GM12878 (cell line): Measurements from ENCODE around the gene FGFRL1. TPM values are rescaled to one million over a fixed set of nuclear protein-coding genes. Genes with fewer than 3 reads are reported as not detected.

ENCODE experiments used
- ATAC-seq: fragments of 200-7000 bp; cut with Tn5 transposase; 3 replicates; pipeline ENCODE4 v1.9.1; 2020; ENCODE audit warnings: mild to moderate bottlenecking, moderate library complexity
- BruUV-seq: library from RNA; stranded (reverse); fragments of 400-500 nt; replicated peaks from 2 replicates; lab custom pipeline; 2021; lab: Mats Ljungman, UMichigan
- CTCF ChIA-PET: fragments of 300-600 bp; sonication (Branson Sonifier 250); formaldehyde crosslinking; extraction: SDS; loops from one replicate; lab custom pipeline; 2021; ENCODE audit warnings: inconsistent platforms; lab: Yijun Ruan, JAX
- POLR2A ChIA-PET: fragments of 350-600 bp; formaldehyde crosslinking; extraction: SDS; loops from one replicate; lab custom pipeline; 2021; ENCODE audit warnings: inconsistent platforms; lab: Charles Lee
- RAD21 ChIA-PET: fragments of 300-600 bp; sonication (Branson Sonifier 250); formaldehyde crosslinking; loops from one replicate; lab custom pipeline; 2023; ENCODE audit warnings: antibody characterized with exemption; ENCODE audit not compliant: unreplicated experiment; lab: Charles Lee
- SMC1A ChIA-PET: fragments of 300-600 bp; sonication (Branson Sonifier 250); formaldehyde crosslinking; loops from one replicate; lab custom pipeline; 2023; ENCODE audit not compliant: unreplicated experiment, uncharacterized antibody; lab: Charles Lee
- DNase-seq: peaks from one replicate; pipeline ENCODE4 v3.0.0-alpha.2; 2011; ENCODE audit warnings: low read depth, low spot score
- FAIRE-seq: peaks from 3 replicates; lab custom pipeline; 2011; peaks lifted over from hg19 to GRCh38; lab: Jason Lieb, UNC
- H2AFZ ChIP-seq: 2 replicates; pipeline ENCODE4 v1.6.0; 2011; ENCODE audit warnings: low read depth, low read length, control low read depth; ENCODE audit not compliant: control insufficient read depth
- H3K27ac ChIP-seq: 2 replicates; pipeline ENCODE4 v1.5.1; 2011; ENCODE audit warnings: control low read depth; ENCODE audit not compliant: control insufficient read depth, insufficient read depth
- H3K27me3 ChIP-seq, 2 experiments: replicated peaks in 1 of 2; 2 replicates each; pipeline versions ENCODE4 v1.6.0 to v1.6.1; 2011; ENCODE audit warnings: low read length in 1 of 2; ENCODE audit not compliant: control insufficient read depth in 2 of 2, insufficient read depth in 2 of 2
- H3K36me3 ChIP-seq, 2 experiments: 2 replicates each; pipeline ENCODE4 v1.5.1; 2011; ENCODE audit warnings: low read length in 1 of 2; ENCODE audit not compliant: control insufficient read depth in 2 of 2, insufficient read depth in 2 of 2
- H3K4me1 ChIP-seq: 2 replicates; pipeline ENCODE4 v1.6.1; 2011; ENCODE audit warnings: mild to moderate bottlenecking, low read length, moderate library complexity, mixed read lengths; ENCODE audit not compliant: control insufficient read depth, insufficient read depth
- H3K4me2 ChIP-seq: 2 replicates; pipeline ENCODE4 v1.6.0; 2011; ENCODE audit warnings: control low read depth; ENCODE audit not compliant: control insufficient read depth, insufficient read depth
- H3K4me3 ChIP-seq: fragments of 200-600 bp; sonication (generic); 2 replicates; pipeline ENCODE4 v1.5.1; 2016
- H3K79me2 ChIP-seq: 2 replicates; pipeline ENCODE4 v1.6.0; 2011; ENCODE audit warnings: low read length; ENCODE audit not compliant: control insufficient read depth, insufficient read depth
- H3K9ac ChIP-seq: 2 replicates; pipeline ENCODE4 v1.8.0; 2011; ENCODE audit warnings: low read length, control low read depth, mixed read lengths; ENCODE audit not compliant: control insufficient read depth, insufficient read depth
- H3K9me3 ChIP-seq: replicated peaks from 3 replicates; pipeline ENCODE4 v1.5.1; 2011; ENCODE audit warnings: mild to moderate bottlenecking, low read length; ENCODE audit not compliant: control insufficient read depth, insufficient read depth
- H4K20me1 ChIP-seq: 2 replicates; pipeline ENCODE4 v1.6.0; 2011; ENCODE audit not compliant: control insufficient read depth, insufficient read depth
- ESRRA ChIP-seq: IDR thresholded peaks from 2 replicates; pipeline ENCODE4 v1.6.1; 2012; ENCODE audit warnings: mild to moderate bottlenecking, low read length, improper control_type of control experiment
- KAT2A ChIP-seq: conservative IDR thresholded peaks from 2 replicates; pipeline ENCODE4 v1.6.1; 2011; ENCODE audit warnings: low read depth, low read length; ENCODE audit not compliant: control insufficient read depth
- MEF2A ChIP-seq: IDR thresholded peaks from 2 replicates; pipeline ENCODE4 v1.6.1; 2011; ENCODE audit warnings: low read depth, mild to moderate bottlenecking, low read length, moderate library complexity; ENCODE audit not compliant: insufficient read depth
- MEF2B ChIP-seq: fragments of 450-650 bp; IDR thresholded peaks from 2 replicates; pipeline ENCODE4 v1.6.1; 2018; ENCODE audit warnings: mild to moderate bottlenecking, moderate library complexity; ENCODE audit not compliant: partially characterized antibody, poor library complexity, severe bottlenecking
- NRF1 ChIP-seq: conservative IDR thresholded peaks from 2 replicates; pipeline ENCODE4 v1.6.1; 2011; ENCODE audit warnings: mild to moderate bottlenecking, low read depth, low read length, improper control_type of control experiment
- RAD21 ChIP-seq: IDR thresholded peaks from 2 replicates; pipeline ENCODE4 v1.6.1; 2011; ENCODE audit warnings: mild to moderate bottlenecking, low read depth, low read length, moderate library complexity; ENCODE audit not compliant: insufficient read depth
- RB1 ChIP-seq: fragments of 450-650 bp; formaldehyde crosslinking; IDR thresholded peaks from 2 replicates; pipeline ENCODE4 v1.6.1; 2017; ENCODE audit warnings: mild to moderate bottlenecking, borderline replicate concordance
- SRF ChIP-seq, 2 experiments: IDR thresholded peaks; 2 replicates each; pipeline ENCODE4 v1.6.1; 2011; ENCODE audit warnings: low read depth in 2 of 2, low read length in 2 of 2, mild to moderate bottlenecking in 1 of 2, moderate library complexity in 1 of 2
- ZBED1 ChIP-seq: IDR thresholded peaks from 2 replicates; pipeline ENCODE4 v1.6.1; 2016; ENCODE audit warnings: borderline replicate concordance
- ZNF622 ChIP-seq: fragments of 450-650 bp; IDR thresholded peaks from 2 replicates; pipeline ENCODE4 v1.6.1; 2017; ENCODE audit warnings: mild to moderate bottlenecking, inconsistent platforms
- WGBS: methylation state at CpG from one replicate; pipeline ENCODE4 v1.1.6; 2016; ENCODE audit warnings: low lambda C conversion rate; ENCODE audit not compliant: insufficient replicate concordance, insufficient coverage; ENCODE audit errors: missing lambda C conversion rate; 5-methylcytosine and 5-hydroxymethylcytosine counted together
- in situ Hi-C: fragments of 300-500 bp; cut with MboI; formaldehyde crosslinking; loops from 9 replicates; pipeline ENCODE4 v1.14.3; 2018; ENCODE audit warnings: mixed read lengths
- intact Hi-C: fragments of 100-400 bp; cut with micrococcal nuclease; formaldehyde crosslinking; loops from one replicate; pipeline ENCODE4 v1.14.2; 2022; ENCODE audit not compliant: unreplicated experiment
- polyA plus RNA-seq, 11 experiments: library from polyadenylated mRNA; depleted of rRNA in 4 of 11; unstranded in 6 of 11; stranded (reverse) in 5 of 11; fragments of >200 nt; fragmentation: Nextera tagmentation in 4 of 11; fragmentation: Illumina TruSeq in 1 of 11; extraction: Ambion mirVana in 4 of 11; extraction: Trizol in 1 of 11; gene quantifications; 1 replicate in 1 of 11; 2 replicates in 10 of 11; pipeline versions ENCODE4 v1.2.1 to v1.2.3, GENCODE V29; 2011 to 2016; ENCODE audit warnings: inconsistent platforms in 2 of 11, missing spikeins in 2 of 11, low read depth in 1 of 11
- total RNA-seq, 4 experiments: library from RNA; depleted of rRNA in 3 of 4; stranded (reverse); fragments of >200 nt in 3 of 4; fragmentation: Illumina TruSeq in 1 of 4; extraction: Trizol in 1 of 4; gene quantifications; 2 replicates each; pipeline versions ENCODE4 v1.2.1 to v1.2.3, GENCODE V29; 2013 to 2021
- TF ChIP-seq, protein P1 (sequence below): fragments of 450-650 bp; formaldehyde crosslinking; IDR thresholded peaks from 2 replicates; pipeline ENCODE4 v1.5.0; 2022; ENCODE audit warnings: mild to moderate bottlenecking, missing genetic modification characterization
- TF ChIP-seq, protein P2 (sequence below): IDR thresholded peaks from 2 replicates; pipeline ENCODE4 v1.6.1; 2011; ENCODE audit warnings: low read depth, low read length, improper control_type of control experiment, borderline replicate concordance

FGFRL1 gene
- total and polyA plus RNA-seq, 10 of the 15 experiments (the other 5 are each of a cell fraction or from before 2014, with no cell fraction given), result 0.02 to 1.5 (median 0.29) TPM; not detected in 2

DNA sequence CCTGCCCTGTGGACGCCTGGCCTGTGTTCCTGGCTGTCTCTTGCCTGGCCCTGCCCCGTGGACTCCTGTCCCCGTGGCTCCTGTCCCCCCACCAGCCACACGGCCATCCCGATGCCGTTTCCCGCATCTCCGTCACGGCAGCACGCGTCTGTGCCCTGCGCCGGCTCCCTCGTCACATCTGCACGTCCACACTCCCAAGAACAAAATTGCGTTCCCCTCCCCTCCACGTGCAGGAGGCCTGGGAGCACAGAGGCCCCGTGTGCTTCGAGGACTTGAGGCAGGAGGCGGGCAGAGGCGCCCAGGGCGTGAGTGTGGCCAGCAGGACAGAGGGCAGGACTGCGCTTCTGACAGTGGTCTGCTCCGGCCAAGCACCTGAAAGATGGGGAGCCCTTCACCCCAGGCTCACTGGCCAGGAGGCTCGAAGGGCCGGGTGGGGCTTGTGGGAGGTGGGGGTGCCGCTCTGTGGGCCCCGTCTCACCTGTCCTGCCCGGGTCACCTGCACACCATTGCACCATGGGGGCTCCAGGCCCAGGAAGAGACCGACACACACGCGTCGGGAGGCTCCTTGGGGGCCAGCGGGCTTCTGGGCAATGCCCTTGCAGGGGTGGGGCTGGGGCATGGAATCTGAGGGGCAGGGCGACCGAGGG, 17.3 kb downstream of the FGFRL1 start:
- RAD21 ChIA-PET, result no interaction called here
- Histone ChIP-seq H3K27me3 (no peaks in the 10 kb centered on the region), H3K9ac (no peak overlapping the region), H3K9me3 (no peaks in the 10 kb centered on the region), H3K36me3 (no peaks in the 10 kb centered on the region), H4K20me1 (no peaks in the 10 kb centered on the region), H3K4me1 (peaks cover 6% of the 10 kb centered on the region), H3K79me2 (no peaks in the 10 kb centered on the region), H3K4me3 (no peak overlapping the region), H3K27ac (no peak overlapping the region), H2AFZ (no peak overlapping the region), H3K4me2 (no peak overlapping the region)
- intact Hi-C loops (loop anchor here (5.0 kb wide), 1 partner anchor 334 kb away; no protein-coding TSS in a partner anchor), in situ Hi-C loops (no loop called here)
- no peak for TF ChIP-seq KAT2A
- TF ChIP-seq ZNF622, result no peak
- no peak for TF ChIP-seq MEF2B
- TF ChIP-seq MEF2A, result no peak
- TF ChIP-seq RB1, result no peak
- TF ChIP-seq SRF (IDR thresholded peaks at IDR 0.05; ENCODE audit: low read depth in 2 of 2, low read length in 2 of 2), result no peak
- ATAC-seq (no peak), DNase-seq (no peak), FAIRE-seq (no peak)
- POLR2A ChIA-PET, result no interaction called here
- WGBS, result 55% methylated on average over 35 of the region's 36 CpGs
- SMC1A ChIA-PET, result no interaction called here
- no TSS peak for BruUV-seq
- CTCF ChIA-PET, result no interaction called here

GRCh38 chr4:1029529-1029928, 18.1 kb downstream of the FGFRL1 start:
- FAIRE-seq (no peak), DNase-seq (no peak), ATAC-seq (no peak)
- no TSS peak for BruUV-seq
- H3K4me2 ChIP-seq, result no peak overlapping the region
- no peaks in the 10 kb centered on the region for H3K27me3 ChIP-seq
- H3K4me3 ChIP-seq, result no peak overlapping the region
- no peaks in the 10 kb centered on the region for H3K79me2 ChIP-seq
- ChIA-PET RAD21 (no interaction called here), SMC1A (no interaction called here), POLR2A (no interaction called here), CTCF (no interaction called here)
- no peaks in the 10 kb centered on the region for H4K20me1 ChIP-seq
- no peak overlapping the region for H2AFZ ChIP-seq
- intact Hi-C loops (loop anchor here (5.0 kb wide), 1 partner anchor 333 kb away; no protein-coding TSS in a partner anchor), in situ Hi-C loops (no loop called here)
- no peaks in the 10 kb centered on the region for H3K9me3 ChIP-seq
- 32% methylated on average over 17 of the region's 17 CpGs for WGBS
- H3K9ac ChIP-seq, result no peak overlapping the region
- peaks cover 6% of the 10 kb centered on the region for H3K4me1 ChIP-seq
- no peaks in the 10 kb centered on the region for H3K36me3 ChIP-seq
- H3K27ac ChIP-seq, result no peak overlapping the region
- TF ChIP-seq, protein P1, sequence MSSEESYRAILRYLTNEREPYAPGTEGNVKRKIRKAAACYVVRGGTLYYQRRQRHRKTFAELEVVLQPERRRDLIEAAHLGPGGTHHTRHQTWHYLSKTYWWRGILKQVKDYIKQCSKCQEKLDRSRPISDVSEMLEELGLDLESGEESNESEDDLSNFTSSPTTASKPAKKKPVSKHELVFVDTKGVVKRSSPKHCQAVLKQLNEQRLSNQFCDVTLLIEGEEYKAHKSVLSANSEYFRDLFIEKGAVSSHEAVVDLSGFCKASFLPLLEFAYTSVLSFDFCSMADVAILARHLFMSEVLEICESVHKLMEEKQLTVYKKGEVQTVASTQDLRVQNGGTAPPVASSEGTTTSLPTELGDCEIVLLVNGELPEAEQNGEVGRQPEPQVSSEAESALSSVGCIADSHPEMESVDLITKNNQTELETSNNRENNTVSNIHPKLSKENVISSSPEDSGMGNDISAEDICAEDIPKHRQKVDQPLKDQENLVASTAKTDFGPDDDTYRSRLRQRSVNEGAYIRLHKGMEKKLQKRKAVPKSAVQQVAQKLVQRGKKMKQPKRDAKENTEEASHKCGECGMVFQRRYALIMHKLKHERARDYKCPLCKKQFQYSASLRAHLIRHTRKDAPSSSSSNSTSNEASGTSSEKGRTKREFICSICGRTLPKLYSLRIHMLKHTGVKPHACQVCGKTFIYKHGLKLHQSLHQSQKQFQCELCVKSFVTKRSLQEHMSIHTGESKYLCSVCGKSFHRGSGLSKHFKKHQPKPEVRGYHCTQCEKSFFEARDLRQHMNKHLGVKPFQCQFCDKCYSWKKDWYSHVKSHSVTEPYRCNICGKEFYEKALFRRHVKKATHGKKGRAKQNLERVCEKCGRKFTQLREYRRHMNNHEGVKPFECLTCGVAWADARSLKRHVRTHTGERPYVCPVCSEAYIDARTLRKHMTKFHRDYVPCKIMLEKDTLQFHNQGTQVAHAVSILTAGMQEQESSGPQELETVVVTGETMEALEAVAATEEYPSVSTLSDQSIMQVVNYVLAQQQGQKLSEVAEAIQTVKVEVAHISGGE (CRISPR knock-in tag), result no peak
- TF ChIP-seq NRF1, result no peak
- TF ChIP-seq ZBED1, result no peak
- TF ChIP-seq, protein P2, sequence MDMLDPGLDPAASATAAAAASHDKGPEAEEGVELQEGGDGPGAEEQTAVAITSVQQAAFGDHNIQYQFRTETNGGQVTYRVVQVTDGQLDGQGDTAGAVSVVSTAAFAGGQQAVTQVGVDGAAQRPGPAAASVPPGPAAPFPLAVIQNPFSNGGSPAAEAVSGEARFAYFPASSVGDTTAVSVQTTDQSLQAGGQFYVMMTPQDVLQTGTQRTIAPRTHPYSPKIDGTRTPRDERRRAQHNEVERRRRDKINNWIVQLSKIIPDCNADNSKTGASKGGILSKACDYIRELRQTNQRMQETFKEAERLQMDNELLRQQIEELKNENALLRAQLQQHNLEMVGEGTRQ, result no peak
- no peak for TF ChIP-seq ESRRA
- no peak for TF ChIP-seq RAD21
